Astrocyte of the hippocampus (primary cell): Measurements from ENCODE around the gene RIBC2.
"Not testable (repeated sequence)": the region's sequence is repeated elsewhere in the genome, so short reads cannot be mapped to it uniquely, and the experiment has no call there.

Experiments used
- DNase-seq: peaks from one replicate; pipeline ENCODE4 v3.0.0; 2011; ENCODE audit warnings: low read depth, low spot score

Gene RIBC2

DNA sequence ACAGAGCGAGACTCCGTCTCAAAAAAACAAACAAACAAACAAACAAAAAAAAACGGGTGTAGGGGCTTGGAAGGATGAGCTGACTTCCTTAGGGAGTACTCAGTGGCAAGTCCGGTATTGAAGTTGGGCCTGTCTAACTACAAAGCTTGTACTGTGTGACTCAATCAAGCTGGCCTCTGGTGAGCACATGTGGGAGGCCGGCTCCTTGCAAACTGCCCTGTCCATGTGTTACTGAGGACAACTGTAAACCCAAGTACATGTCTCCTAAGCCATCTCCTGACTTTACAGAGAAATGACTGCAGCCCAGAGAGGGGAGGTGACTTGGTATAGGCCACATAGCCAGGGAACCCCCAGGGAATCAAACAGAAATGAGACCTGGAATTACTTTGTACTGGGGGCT is 11.6 kb downstream of the RIBC2 start:
- DNase-seq: no peak

GRCh38 chr22:45425531-45426265 is 12.2 kb downstream of the RIBC2 start:
- DNase-seq: no peak

DNA sequence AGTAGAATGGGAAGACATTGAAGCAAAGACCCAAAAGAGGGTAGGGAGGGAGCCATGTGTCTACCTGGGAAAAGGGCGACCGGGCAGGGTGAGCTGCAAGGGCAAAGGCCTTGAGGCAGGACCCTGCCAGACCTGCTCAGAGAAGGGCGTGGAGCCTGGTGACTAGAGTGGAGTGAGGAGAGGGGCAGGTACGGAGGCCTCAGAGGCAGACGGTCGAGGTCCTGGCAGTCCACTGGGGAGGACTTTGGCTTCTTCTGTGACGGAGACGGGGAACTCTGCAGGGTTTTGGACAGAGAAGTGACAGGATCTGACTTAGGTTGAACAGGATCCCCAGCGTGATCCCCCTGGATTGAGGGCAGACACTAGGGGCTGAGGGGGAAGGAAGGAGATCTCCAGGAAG is 12.9 kb downstream of the RIBC2 start:
- no peak for DNase-seq

GRCh38 chr22:45427114-45427513 is 13.6 kb downstream of the RIBC2 start:
- no peak for DNase-seq

DNA sequence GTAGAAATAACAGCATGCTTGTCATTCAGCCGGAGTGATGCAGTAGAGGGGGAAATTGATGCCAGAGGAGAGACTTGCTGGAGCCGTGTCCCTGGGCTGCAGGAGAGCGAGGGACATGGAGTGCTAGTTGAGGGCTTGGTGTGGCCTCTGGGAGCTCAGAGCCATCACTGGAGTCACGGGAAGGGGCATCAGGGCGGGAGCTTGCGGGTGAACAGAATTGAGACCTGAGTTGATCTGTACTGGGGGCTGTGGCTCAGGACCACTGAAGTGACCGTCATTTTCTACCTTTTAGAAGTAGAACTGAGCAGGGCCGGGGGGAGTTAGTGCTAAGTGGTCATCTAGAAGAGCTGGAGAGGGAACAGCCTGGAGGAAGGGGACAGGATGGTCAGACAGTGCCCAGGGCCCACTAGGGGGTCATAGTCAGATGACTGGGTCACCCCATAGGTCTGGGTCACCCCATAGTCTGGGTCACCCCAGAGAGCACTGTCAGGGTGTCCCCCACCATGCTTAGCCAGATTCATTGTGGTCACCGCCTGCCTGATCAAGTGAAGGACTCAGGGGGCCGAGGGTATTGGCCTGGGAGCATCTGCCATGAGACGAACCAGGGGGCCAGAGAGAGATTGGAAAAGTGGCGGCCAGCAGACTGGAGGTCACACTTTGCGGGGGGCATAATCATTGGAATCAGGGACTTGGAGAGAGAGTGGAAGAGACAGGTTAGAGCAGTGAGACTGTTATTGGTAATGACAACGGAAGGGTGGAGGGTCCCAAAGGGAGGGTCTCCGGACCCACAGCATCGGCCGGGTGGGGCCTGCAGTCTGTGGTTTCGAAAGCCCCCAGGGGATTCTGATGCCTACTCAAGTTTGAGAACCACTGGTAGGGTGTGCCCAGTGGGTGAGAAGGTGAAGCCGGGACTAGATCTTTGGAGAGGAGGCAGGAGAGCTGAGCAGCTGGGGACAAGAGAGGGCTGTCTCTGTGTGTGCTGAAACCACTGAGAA is 15.2 kb downstream of the RIBC2 start:
- no peak for DNase-seq

- no peak for DNase-seq
Measured at GRCh38 chr22:45429424-45429823, 15.9 kb downstream of the RIBC2 start.

DNA sequence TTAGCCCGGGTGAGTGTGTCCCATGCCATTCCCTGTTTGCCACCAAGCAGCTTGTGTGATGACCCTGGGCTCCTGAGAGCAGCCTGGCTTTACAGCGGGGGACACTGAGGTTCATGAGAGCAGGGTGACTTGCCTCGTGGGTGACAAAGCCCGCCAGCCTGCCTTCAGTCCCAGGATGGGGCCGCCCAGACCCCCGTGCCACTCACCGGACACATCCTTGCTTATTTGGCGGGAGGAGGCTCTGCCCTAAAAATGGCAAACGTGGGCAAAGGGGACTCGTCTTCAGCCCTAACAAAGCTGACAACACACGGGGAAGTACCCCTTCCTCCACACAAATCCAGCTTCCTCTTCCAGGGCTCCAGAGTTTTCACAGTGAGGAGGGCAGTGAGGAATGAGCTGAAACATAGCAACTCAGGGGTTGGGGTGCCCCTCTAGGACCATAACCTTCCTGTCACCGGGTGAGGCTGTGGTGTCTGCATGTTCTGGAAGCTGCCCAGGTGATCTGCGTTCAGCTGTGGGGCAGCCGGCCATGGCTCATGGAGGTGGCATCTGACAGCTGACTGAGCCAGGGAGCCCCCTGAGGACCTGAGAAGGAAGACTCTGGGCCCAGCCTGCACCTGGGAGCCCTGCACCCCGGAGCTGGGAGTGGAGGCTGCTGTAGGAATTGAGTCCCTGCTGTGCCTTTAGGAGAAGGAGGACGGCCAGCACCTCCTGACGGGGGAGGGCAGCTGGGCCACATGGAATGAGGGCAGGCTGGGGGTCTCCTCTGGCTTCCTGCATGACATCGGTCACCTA is 16.7 kb downstream of the RIBC2 start:
- DNase-seq: no peak

GRCh38 chr22:45430871-45431270 is 17.4 kb downstream of the RIBC2 start:
- DNase-seq: no peak

DNA sequence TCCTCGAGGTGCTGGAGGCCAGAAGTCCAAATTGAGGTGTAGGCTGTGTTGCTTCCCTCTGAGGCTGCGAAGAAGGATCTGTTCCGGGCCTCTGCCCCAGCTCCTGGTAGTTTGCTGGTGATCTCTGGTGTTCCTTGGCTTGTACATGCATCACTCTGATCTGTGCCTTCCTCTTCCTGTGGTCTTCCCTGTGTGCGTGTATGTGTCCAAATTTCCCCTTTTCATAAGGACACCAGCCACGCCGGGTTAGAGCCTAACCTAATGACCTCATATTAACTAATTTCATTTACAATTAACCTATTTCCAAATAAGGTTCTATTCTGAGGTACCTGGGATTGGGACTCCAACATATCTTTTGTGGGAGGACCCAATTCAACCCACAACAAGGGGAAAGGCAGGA is 21.5 kb downstream of the RIBC2 start:
- DNase-seq: no peak

GRCh38 chr22:45435544-45436139 is 22.1 kb downstream of the RIBC2 start:
- peak; percentile 95 for DNase-seq

GRCh38 chr22:45436871-45437517 is 23.5 kb downstream of the RIBC2 start:
- not testable (repeated sequence) for DNase-seq

DNA sequence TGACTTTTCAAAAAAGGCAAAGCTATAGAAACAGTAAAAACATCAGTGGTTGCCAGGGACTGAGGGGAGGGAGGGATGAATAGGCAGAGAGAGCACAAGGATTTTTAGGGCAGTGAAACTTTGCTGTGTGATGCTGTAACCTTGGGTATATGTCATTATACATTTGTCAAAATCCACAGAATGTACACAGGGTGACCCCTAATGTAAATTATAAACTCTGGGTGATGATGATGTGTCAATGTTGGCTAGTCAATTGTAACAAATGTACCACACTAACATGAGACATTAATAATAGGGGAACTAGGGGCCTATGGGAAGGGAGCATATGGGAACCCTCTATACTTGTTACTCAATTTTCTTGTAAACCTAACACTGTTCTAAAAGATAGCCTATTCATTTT is 24.8 kb downstream of the RIBC2 start:
- DNase-seq: no peak

- not testable (repeated sequence) for DNase-seq
Measured at GRCh38 chr22:45440688-45441087, 27.2 kb downstream of the RIBC2 start.

GRCh38 chr22:45441138-45441537 is 27.6 kb downstream of the RIBC2 start:
- DNase-seq: peak; percentile 81

DNA sequence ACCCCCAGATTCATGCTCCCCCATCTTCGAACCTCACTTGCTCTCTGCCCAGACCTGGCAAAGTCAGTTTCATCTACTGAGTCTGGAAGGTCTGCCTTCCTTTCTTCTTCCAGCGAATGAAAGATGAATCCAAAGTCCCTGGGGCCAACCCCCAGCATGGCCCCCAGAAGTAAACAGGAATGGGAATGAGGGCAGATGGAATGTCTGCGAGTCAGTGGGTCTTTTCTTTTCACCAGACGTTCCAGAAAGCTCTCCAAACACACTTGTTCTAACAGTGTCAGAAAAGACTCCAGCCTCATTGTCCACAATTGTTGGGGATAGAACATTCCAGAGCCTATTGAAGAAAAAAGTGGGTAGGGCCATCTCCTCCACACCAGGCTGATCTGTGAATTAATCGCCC is 28.6 kb downstream of the RIBC2 start:
- DNase-seq: peak; percentile 59

GRCh38 chr22:45444168-45444567 is 30.7 kb downstream of the RIBC2 start:
- DNase-seq: no peak

DNA sequence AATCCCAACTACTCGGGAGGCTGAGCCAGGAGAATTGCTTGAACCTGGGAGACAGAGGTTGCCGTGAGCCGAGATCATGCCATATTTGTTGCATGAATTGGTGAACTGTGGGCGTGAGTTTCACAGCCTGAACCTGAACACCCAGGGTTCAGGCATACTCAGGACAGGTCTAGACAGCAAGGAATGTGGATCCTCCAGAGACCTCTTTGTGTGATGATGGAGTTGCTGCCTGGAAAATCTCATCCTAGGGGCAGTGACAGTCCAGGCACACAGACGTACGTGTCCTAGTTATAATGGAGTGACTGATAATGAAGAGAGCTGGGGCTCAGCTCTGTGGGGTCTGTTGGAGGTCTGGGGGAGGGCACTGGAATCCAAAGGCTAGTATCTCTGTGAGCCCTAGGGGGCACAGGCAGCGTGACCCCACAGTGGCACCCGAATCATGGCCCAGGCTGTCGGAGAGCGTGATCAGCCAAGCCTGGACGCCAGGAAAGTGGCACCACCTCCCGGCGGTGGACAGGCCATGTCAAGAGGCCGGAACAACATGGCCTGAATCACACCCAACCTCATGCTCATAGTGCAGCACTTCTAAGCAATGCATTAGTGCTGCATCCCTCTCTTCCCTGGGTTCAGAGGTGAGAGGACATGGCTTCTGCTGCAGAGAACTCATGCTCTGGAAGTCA is 31.7 kb downstream of the RIBC2 start:
- no peak for DNase-seq

DNA sequence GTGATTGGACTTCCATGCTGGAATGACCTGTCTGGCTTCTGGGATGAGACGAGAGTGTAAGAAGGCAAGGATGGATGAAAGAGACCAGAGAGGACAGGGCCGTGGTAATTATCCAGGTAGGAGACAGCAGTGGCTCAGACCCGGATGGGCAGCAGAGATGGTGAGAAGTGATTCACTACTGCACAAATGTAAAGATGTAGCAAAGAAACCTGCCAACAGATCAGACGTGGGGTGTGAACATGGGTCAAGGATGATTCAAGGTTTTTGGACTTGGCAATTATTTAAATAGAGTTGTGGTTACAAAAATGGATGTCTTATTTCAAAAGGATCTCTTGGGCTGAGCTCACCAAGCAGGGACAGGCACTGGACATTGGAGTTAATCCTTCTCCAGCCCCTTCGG is 32.7 kb downstream of the RIBC2 start:
- DNase-seq: no peak

DNA sequence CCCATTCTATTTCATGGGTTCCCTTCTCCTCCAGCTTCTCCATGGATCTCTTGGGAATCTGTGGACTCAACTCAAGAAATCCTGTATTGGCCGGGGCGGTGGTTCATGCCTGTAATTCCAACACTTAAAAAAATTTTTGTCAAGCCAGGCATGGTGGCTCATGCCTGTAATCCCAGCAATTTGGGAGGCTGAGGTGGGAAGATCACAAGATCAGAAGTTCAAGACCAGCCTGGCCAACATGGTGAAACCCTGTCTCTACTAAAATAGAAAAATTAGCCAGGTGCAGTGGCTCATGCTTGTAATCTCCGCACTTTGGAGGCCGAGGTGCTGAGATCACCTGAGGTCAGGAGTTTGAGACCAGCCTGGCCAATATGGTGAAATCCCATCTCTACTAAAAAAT is 34.1 kb downstream of the RIBC2 start:
- DNase-seq: not testable (repeated sequence)

GRCh38 chr22:45448431-45448830 is 34.9 kb downstream of the RIBC2 start:
- no peak for DNase-seq
